Measurements from ENCODE around the gene OPTC. TPM values are rescaled to one million over a fixed set of nuclear protein-coding genes. Genes with fewer than 3 reads are reported as not detected.

The OPTC gene
- total RNA-seq, 2 donors from 2014 or later, result 0.26 to 0.42 TPM

DNA sequence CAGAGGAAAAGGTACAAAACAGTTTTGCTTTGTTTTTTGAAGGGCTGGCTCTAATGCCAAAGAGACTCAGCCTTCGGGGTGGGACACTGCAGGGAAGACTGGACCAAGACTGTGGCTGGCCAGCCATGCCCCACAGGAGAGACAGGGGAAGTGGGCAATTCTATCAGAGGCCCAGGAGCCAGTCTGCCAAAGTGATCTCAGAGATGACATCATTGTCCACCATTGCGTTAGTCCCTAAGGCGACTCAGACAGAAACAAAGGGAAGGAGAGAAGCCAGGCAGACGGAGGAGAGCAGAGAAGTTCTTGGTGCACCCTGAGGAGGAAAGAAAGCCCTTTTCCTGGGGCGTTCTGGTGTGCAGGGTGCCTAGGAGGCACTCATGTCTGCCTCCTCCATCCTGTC is 26.4 kb downstream of the OPTC start:
- peaks cover 52% of the 10 kb centered on the region for H3K27me3 Mint-ChIP-seq (ENCODE audit: insufficient read depth)
- no peak overlapping the region for H3K27ac ChIP-seq (ENCODE audit: low read depth, low read length)
- 88 to 91% methylated on average over 4 to 5 of the region's 5 CpGs for WGBS, 2 experiments (ENCODE audit: insufficient coverage in 1 of 2, insufficient read length in 1 of 2)

DNA sequence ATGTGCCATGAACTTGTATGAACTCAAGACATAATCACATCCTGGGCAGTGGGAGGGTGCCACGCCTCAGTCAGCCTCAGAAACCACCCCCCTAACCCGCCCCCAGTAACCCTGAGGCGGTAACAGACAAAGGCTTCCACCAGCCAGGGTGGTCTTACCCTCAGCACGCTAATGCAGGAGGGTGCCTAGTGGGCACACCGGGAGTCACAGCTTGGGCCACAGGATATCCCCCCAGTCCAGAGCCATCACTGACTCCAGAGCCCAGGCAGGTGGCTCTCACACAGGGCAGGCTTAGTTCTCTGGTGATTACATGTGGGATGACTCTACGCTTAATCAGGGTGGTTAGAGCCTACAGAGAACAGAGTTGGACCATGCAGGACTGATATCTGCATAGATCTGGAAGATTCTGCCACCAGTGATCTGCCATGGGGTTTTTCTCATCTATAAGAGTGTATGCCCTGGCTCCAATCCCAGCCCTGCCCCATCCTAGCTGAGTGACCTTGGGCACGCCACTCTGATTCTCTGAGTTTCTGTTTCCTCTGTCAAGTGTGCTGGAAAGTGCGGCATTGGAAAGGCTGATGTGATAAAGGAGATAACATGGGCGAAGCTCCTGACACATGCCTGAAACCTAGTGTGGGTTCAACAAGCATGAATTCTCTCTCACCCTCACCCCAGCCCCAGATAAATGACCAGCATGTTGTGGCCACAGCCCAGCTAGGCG is 27.3 kb downstream of the OPTC start:
- Histone ChIP-seq H3K9me3 (ENCODE audit: control insufficient read depth, low read length) (no peaks in the 10 kb centered on the region), H3K4me3 (ENCODE audit: low read length) (no peak overlapping the region), H3K36me3 (ENCODE audit: control insufficient read depth, insufficient read depth, low read length) (no peaks in the 10 kb centered on the region), H3K9ac (ENCODE audit: extremely low read depth, low read length, poor library complexity, severe bottlenecking) (no peak overlapping the region), H3K27ac (ENCODE audit: low read depth, low read length) (peak overlapping the region; percentile 71), H3K4me1 (ENCODE audit: control insufficient read depth, insufficient read depth, low read length) (peaks cover 8% of the 10 kb centered on the region), H3K27me3 (ENCODE audit: control insufficient read depth, insufficient read depth, low read length, poor library complexity, severe bottlenecking) (peaks cover 12% of the 10 kb centered on the region)
- Mint-ChIP-seq H3K36me3 (ENCODE audit: low read depth) (no peaks in the 10 kb centered on the region), H3K4me1 (peaks cover 30% of the 10 kb centered on the region), H3K27ac (no peak overlapping the region), H3K4me3 (no peak overlapping the region), H3K9me3 (no peaks in the 10 kb centered on the region), H3K27me3 (ENCODE audit: insufficient read depth) (peaks cover 43% of the 10 kb centered on the region)
- TF ChIP-seq, protein P1, sequence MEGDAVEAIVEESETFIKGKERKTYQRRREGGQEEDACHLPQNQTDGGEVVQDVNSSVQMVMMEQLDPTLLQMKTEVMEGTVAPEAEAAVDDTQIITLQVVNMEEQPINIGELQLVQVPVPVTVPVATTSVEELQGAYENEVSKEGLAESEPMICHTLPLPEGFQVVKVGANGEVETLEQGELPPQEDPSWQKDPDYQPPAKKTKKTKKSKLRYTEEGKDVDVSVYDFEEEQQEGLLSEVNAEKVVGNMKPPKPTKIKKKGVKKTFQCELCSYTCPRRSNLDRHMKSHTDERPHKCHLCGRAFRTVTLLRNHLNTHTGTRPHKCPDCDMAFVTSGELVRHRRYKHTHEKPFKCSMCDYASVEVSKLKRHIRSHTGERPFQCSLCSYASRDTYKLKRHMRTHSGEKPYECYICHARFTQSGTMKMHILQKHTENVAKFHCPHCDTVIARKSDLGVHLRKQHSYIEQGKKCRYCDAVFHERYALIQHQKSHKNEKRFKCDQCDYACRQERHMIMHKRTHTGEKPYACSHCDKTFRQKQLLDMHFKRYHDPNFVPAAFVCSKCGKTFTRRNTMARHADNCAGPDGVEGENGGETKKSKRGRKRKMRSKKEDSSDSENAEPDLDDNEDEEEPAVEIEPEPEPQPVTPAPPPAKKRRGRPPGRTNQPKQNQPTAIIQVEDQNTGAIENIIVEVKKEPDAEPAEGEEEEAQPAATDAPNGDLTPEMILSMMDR (conservative IDR thresholded peaks at IDR 0.05), result no peak
- WGBS, 2 experiments (ENCODE audit: insufficient coverage in 1 of 2, insufficient read length in 1 of 2), result 87 to 94% methylated on average over 5 to 10 of the region's 10 CpGs
- peak; percentile 45 for DNase-seq

More for the DNA sequence above, 26.4 kb downstream of the OPTC start:
- Mint-ChIP-seq H3K9me3 (no peaks in the 10 kb centered on the region), H3K4me1 (peaks cover 33% of the 10 kb centered on the region), H3K36me3 (ENCODE audit: low read depth) (no peaks in the 10 kb centered on the region), H3K4me3 (no peak overlapping the region), H3K27ac (peak overlapping the region; percentile 79)
- H3K27me3 ChIP-seq (ENCODE audit: control insufficient read depth, insufficient read depth, low read length, poor library complexity, severe bottlenecking), result peaks cover 12% of the 10 kb centered on the region
- H3K9me3 ChIP-seq (ENCODE audit: control insufficient read depth, low read length), result no peaks in the 10 kb centered on the region
- H3K9ac ChIP-seq (ENCODE audit: extremely low read depth, low read length, poor library complexity, severe bottlenecking), result no peak overlapping the region
- H3K36me3 ChIP-seq (ENCODE audit: control insufficient read depth, insufficient read depth, low read length), result no peaks in the 10 kb centered on the region
- no peak overlapping the region for H3K4me3 ChIP-seq (ENCODE audit: low read length)
- TF ChIP-seq, protein P1 (conservative IDR thresholded peaks at IDR 0.05), result no peak
- DNase-seq, result peak; percentile 50
- H3K4me1 ChIP-seq (ENCODE audit: control insufficient read depth, insufficient read depth, low read length), result peaks cover 8% of the 10 kb centered on the region

DNA sequence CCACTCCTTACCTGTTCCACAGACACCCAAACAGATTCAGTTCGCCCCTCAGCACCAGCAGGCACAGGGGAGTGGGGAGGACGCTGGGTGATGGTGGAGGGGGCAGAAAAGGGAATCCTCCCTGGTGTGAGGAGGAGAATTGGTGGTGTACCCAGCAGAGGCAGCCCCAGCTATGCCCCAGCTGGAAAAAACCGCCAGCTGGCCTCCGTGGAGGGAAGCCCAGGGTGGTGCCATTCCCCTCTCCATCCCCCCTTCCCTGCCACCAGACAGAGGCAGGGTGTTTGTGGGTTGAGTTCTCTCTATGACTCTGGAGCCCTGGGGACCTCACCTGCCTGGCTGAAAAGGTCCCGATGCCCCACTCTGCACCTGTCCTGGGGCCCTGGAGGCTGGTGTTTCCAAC is 27.9 kb downstream of the OPTC start:
- TF ChIP-seq, protein P1 (conservative IDR thresholded peaks at IDR 0.05), result no peak
- no peaks in the 10 kb centered on the region for H3K36me3 ChIP-seq (ENCODE audit: control insufficient read depth, insufficient read depth, low read length)
- peaks cover 30% of the 10 kb centered on the region for H3K4me1 Mint-ChIP-seq
- 75% methylated on average over 5 of the region's 5 CpGs; no CpG with 5 or more reads in 1 of the 2 experiments for WGBS, 2 experiments (ENCODE audit: insufficient coverage in 1 of 2, insufficient read length in 1 of 2)
- H3K27me3 Mint-ChIP-seq (ENCODE audit: insufficient read depth), result peaks cover 38% of the 10 kb centered on the region
- H3K9me3 ChIP-seq (ENCODE audit: control insufficient read depth, low read length), result no peaks in the 10 kb centered on the region
- peak overlapping the region; percentile 71 for H3K27ac ChIP-seq (ENCODE audit: low read depth, low read length)
- H3K27me3 ChIP-seq (ENCODE audit: control insufficient read depth, insufficient read depth, low read length, poor library complexity, severe bottlenecking), result peaks cover 6% of the 10 kb centered on the region
- no peak overlapping the region for H3K27ac Mint-ChIP-seq
- H3K9ac ChIP-seq (ENCODE audit: extremely low read depth, low read length, poor library complexity, severe bottlenecking), result no peak overlapping the region
- peaks cover 8% of the 10 kb centered on the region for H3K4me1 ChIP-seq (ENCODE audit: control insufficient read depth, insufficient read depth, low read length)
- H3K9me3 Mint-ChIP-seq, result no peaks in the 10 kb centered on the region
- H3K36me3 Mint-ChIP-seq (ENCODE audit: low read depth), result no peaks in the 10 kb centered on the region
- no peak for DNase-seq
- H3K4me3 Mint-ChIP-seq, result no peak overlapping the region
- no peak overlapping the region for H3K4me3 ChIP-seq (ENCODE audit: low read length)
